ENCODE data around the gene TOLLIP.

GRCh38 chr11:1230121-1230455 lies 79.3 kb downstream of the TOLLIP start:
- TF ChIP-seq POLR2A (IDR thresholded peaks at IDR 0.05; ENCODE audit: low read depth, low read length): no peak
- TF ChIP-seq POLR2AphosphoS5 (IDR thresholded peaks at IDR 0.05; ENCODE audit: low read depth, low read length): no peak
